GM21367 (cell line): ENCODE data around the gene MED6.

Experiments used
- ATAC-seq: cut with Tn5 transposase; IDR thresholded peaks from one replicate; pipeline ENCODE4 v1.9.1; 2021; ENCODE audit not compliant: unreplicated experiment

Gene MED6

GRCh38 chr14:70600382-70601157, at the start of gene MED6:
TSS of gene MED6 (minus strand) at chr14:70600655. CDS start at chr14:70600637, 18 bp downstream.
- ATAC-seq = peak; percentile 71

GRCh38 chr14:70649803-70650202, 49.3 kb upstream of the MED6 start:
- ATAC-seq = no peak

DNA sequence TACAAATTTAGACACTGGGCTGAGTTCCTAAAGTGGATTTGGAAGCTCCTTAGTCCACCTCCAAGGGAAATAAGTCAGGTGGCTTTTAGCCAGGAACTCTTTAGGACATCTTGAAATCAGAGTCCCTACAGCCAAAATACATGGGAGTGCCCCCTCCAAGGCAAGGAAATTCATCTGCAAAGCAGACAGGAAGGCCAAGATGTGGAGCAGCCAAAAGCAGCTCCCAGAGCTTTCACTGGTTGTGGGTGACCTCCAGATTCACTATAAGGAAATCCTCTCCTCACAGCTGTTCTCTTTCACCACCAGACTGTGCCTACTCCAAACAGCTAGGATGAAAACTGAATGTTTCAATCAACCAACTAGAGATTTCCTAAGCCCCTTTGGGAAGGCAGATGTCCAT, 47.9 kb upstream of the MED6 start:
- ATAC-seq = no peak

DNA sequence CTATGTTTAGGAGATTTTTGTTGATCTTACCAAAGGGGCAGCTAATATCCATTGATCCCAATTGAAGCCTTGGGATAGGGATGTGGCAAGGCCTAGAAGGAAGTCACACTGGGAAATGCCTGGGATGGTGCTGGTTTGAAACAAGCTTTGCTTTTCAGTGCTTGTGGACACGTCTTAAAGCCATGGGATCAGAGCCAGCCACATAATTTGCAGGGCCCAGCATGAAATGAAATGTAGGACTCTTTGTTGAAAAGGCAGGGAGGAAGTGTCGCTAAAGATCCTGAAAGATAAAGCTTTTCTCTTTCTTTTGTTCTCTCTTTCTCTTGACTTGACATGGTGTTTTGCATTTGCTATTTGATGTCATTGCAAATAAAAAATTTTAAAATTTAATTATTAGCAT, 46.2 kb upstream of the MED6 start:
- no peak for ATAC-seq

DNA sequence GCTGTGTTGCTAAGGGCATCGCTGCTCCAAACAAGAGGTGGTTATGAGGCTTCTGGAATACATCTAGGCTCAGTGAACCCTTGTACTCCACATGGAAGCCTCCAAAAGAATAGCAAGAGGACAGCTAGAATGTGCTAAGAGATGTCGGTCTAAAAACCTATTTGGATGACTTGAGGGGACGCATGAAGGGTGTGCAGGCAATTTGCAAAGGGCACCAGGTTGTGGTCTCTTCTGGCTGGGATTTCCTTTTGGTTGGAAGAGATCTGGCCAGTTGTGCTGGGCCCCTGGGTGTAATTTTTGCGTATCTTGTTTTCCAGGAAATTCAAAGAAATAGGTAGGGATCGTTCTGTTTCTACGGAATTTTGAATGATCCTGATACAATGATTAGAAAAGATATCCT, 45.4 kb upstream of the MED6 start:
- no peak for ATAC-seq

GRCh38 chr14:70643967-70644366, 43.5 kb upstream of the MED6 start:
- no peak for ATAC-seq

GRCh38 chr14:70642303-70643235, 42.1 kb upstream of the MED6 start:
- peak; percentile 33 for ATAC-seq

- ATAC-seq = no peak
Observed at GRCh38 chr14:70641548-70642302, 41.3 kb upstream of the MED6 start, which contains the start of gene TTC9. TSS of gene TTC9 (plus strand) at chr14:70641916. CDS start at chr14:70642130, 214 bp downstream.

GRCh38 chr14:70640938-70641547, 40.6 kb upstream of the MED6 start:
- ATAC-seq = peak; percentile 45

DNA sequence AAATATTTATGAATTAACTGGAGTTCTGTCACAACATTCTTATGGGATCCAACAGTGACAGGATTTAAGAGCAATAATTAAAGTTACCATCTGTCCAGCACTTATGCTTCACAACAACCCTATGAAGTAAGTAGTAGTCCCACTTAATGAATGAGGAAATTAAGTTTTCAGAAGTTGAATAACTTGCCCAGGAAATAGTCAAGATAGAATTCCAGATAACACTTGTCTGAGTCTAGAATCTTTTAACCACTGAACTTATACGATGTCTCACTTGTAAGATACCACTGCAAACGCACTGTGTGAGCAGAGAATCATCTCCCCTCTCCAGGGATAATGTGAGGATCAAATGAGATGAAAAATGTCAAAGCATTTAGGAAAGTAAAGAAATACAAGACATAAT, 38.0 kb upstream of the MED6 start:
- ATAC-seq = no peak

- no peak for ATAC-seq
Observed at GRCh38 chr14:70635971-70636595, 35.6 kb upstream of the MED6 start.

GRCh38 chr14:70631948-70632347, 31.5 kb upstream of the MED6 start:
- ATAC-seq = no peak

DNA sequence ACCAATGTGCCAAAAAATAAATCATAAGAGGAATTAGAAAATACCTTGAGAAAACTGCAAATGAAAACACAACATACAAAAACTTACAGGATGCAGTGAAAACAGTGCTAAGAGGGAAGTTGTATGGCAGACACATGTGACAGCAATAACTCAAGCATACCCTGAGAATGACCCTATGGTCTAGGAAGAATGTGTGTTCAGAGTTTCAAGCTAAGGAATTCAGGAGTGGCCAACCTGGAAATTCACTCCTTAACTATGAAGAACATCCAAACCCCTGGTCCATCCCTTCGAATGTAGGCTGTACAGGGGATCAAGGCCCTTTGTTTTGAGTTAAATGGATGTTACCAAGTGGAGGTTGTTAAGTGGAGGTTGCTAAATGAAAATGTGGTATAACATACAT, 24.5 kb upstream of the MED6 start:
- no peak for ATAC-seq

- no peak for ATAC-seq
Observed at GRCh38 chr14:70622111-70622712, 21.8 kb upstream of the MED6 start.

GRCh38 chr14:70619708-70620107, 19.3 kb upstream of the MED6 start:
- ATAC-seq = no peak

DNA sequence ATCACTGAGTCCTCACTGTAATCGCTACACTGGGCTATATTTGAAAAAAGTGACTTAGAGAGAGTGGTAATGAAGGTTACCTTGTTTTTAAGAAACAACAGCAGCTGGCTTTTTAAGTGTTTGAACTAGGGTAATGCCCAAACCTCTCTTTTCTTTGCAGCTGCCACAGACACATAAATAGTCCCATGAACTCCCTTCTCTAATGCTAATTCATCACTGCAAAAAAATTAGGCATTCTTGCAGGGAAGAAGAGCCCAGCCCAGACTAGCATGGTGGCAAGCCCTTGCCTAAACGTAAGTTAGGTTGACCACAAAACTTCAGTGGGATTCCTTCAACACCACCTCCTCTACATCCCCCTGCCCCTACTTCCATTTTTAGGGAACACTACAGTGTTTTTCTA, 17.9 kb upstream of the MED6 start:
- no peak for ATAC-seq

- no peak for ATAC-seq
Observed at GRCh38 chr14:70616646-70617045, 16.2 kb upstream of the MED6 start.

DNA sequence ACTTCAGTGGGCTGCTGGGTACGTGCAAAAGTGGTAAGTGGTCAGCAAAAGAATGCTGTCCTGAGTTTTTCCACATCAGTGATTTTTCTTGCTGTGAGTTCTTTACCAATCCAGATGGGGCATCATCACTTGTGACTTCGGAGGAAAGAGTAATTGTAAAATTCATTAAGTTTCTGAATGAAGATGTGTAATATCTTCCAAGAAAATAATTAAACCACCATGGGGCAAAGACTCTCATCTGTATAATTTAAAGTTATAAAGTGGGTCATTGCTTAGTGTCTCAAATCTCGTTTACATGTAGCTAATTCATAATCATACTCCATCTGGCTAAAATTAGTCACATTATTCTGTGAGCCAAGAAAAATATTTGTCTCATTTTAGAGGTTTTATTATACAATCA, 10.8 kb upstream of the MED6 start:
- no peak for ATAC-seq

DNA sequence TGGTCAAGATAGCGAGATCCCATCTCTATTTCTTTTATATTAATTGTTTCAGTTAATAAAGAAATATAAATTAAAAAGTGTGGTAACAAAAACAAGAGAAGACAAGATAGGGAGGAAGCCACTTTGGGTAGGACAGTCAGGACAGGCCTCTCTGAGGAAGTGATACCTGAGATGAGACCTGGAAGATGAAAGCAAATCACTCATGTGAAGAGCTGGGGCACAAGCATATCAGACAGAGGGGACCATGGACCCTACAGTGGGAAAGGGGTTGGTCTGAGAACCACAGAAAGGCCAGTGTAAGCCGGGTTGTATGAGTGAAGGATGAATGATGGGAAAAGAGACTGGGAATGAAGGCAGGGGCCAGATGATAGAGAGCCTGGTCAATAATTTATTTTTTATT, 1.8 kb upstream of the MED6 start:
- ATAC-seq = no peak

DNA sequence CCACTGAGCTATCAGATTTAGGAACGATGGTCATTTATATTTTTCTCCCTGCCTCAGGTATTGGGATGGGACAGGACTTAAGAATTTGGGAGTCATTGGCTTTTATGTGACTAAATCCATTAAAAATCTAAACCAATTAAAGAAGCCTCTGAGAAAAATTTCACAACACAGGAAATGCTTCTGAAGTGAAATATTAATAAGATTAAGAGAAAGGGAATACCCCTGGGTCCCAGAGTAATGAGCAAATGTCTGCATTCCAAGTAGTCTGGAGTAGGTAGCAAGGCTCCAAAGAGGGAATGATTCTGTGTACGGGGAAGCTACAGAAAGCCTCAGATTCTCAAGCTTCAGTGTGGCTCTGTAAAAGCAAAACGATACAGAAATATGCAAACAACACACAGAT, 707 bp upstream of the MED6 start:
- ATAC-seq = no peak
